Measurements from ENCODE around the gene CDH4.

The CDH4 gene

GRCh38 chr20:61737346-61737745, 485.3 kb downstream of the CDH4 start:
- H3K27ac ChIP-seq, result no peak overlapping the region
- no peak for TF ChIP-seq ZFX (IDR thresholded peaks at IDR 0.05)
- TF ChIP-seq, protein P1, sequence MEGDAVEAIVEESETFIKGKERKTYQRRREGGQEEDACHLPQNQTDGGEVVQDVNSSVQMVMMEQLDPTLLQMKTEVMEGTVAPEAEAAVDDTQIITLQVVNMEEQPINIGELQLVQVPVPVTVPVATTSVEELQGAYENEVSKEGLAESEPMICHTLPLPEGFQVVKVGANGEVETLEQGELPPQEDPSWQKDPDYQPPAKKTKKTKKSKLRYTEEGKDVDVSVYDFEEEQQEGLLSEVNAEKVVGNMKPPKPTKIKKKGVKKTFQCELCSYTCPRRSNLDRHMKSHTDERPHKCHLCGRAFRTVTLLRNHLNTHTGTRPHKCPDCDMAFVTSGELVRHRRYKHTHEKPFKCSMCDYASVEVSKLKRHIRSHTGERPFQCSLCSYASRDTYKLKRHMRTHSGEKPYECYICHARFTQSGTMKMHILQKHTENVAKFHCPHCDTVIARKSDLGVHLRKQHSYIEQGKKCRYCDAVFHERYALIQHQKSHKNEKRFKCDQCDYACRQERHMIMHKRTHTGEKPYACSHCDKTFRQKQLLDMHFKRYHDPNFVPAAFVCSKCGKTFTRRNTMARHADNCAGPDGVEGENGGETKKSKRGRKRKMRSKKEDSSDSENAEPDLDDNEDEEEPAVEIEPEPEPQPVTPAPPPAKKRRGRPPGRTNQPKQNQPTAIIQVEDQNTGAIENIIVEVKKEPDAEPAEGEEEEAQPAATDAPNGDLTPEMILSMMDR (conservative IDR thresholded peaks at IDR 0.05), result no peak

DNA sequence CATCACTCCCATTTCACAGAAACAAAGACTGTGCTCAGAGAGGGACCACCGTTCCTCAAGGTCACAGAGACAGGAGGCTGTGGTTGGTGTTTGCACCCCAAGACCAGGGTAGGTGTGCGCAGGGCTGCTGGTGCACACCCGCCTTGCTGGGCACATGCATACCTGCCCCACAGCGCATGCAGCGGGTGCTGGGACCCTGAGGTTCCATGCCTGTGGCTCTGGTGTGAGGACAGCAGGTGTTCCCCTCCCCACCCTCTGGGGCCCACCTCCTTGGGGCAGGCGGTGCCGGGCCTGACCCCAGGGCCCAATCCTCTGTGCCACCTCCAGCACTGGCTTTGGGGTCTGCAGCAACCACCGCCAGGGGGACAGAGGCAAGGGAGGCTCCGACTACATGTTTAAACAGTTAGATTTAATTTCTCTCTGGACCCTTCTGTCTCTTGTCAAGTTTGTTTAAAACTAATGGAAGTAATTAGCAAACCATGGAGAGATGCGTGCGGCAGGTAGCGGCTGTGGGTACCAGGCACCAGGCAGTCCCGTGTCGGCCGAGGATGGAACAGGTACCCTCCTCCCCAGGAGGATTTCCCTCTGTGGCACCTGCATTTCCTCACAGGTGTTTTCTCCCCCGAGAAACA, 485.9 kb downstream of the CDH4 start:
- no peak for TF ChIP-seq ZFX (IDR thresholded peaks at IDR 0.05)
- TF ChIP-seq, protein P1 (conservative IDR thresholded peaks at IDR 0.05), result no peak
- no peak overlapping the region for H3K27ac ChIP-seq

GRCh38 chr20:61738601-61739069, 486.6 kb downstream of the CDH4 start:
- no peak for TF ChIP-seq ZFX (IDR thresholded peaks at IDR 0.05)
- H3K27ac ChIP-seq, result no peak overlapping the region

DNA sequence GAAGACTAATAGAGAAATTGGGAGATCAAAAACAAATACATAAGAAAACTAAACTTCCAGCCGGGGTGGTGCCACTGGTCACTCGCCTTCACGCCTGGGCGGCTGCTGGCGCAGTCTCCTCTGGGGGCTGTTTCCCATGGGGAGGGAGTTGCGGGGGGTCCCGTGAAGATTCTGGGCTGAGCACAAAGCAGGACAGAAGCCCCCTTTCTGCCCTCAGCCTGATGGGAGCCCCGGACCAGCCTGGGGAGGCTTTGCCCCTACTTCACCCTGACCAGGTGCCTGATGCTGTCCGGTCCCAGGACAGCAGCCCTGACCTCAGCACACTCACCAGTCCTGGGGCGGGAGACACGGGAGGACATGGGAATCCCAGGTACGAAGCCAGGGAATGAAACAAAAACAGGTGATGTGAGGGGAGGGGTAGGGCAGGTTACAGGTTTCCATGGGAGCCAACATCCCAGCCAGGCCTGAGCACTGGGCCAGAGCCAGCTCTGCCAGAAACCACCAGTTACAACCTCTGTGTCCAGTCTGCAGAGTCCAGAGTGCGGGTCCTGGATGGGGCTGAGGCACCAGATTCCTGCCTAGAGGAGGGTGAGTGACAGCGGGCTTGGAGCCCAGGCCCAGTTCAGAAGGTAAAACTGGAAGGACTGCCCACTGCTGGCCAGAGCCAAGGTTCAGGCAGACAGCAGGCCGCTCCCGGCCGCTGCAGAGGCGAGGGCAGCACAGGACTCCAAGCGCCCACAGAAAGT, 487.2 kb downstream of the CDH4 start:
- TF ChIP-seq, protein P1 (conservative IDR thresholded peaks at IDR 0.05), result no peak
- TF ChIP-seq ZFX (IDR thresholded peaks at IDR 0.05), result no peak

DNA sequence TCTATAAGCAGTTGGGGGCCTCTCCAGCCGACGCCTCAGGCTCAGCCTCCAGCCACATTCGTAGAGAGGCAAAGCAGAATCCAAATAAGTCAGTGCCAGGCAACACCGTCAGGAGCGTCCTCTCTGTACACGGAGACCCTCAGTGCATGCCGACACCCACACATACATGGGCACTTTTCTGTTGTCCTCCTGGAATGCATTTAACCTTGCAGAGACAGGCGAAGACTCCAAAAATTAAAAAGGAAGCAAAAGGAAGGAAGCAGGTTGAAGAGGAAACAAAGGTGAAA, 487.7 kb downstream of the CDH4 start:
- TF ChIP-seq, protein P1 (conservative IDR thresholded peaks at IDR 0.05), result no peak
- TF ChIP-seq ZFX (IDR thresholded peaks at IDR 0.05), result no peak
- no peak overlapping the region for H3K27ac ChIP-seq

More for the DNA sequence above, 487.2 kb downstream of the CDH4 start:
- no peak overlapping the region for H3K27ac ChIP-seq

- TF ChIP-seq, protein P1 (conservative IDR thresholded peaks at IDR 0.05), result no peak
- no peak for TF ChIP-seq ZFX (IDR thresholded peaks at IDR 0.05)
- H3K27ac ChIP-seq, result no peak overlapping the region
Measured at GRCh38 chr20:61742097-61742825, 490.2 kb downstream of the CDH4 start.

DNA sequence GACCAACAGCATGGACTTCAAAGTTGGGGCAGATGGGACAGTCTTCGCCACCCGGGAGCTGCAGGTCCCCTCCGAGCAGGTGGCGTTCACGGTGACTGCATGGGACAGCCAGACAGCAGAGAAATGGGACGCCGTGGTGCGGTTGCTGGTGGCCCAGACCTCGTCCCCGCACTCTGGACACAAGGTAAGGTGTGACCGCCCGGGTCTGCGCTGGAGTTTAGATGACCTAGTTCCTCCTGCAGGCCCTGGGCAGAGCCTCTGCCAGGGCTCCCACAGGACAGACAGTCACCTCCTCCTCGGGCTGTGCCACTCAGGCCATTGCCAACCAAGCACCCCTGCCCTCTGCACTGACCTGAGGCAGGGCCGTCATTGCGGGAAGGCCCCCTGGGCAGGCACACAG, 491.5 kb downstream of the CDH4 start:
- TF ChIP-seq, protein P1 (conservative IDR thresholded peaks at IDR 0.05), result no peak
- no peak for TF ChIP-seq ZFX (IDR thresholded peaks at IDR 0.05)
- H3K27ac ChIP-seq, result no peak overlapping the region

Measured in C4-2B (cell line).